Measurements from ENCODE around the gene EYS. TPM values are rescaled to one million over a fixed set of nuclear protein-coding genes. Genes with fewer than 3 reads are reported as not detected.

The EYS gene
- total RNA-seq, 1 experiment from 2014 or later = not detected

GRCh38 chr6:64996301-64996700 is 710.7 kb downstream of the EYS start:
- H3K4me1 Mint-ChIP-seq (ENCODE audit: low read depth, unreplicated experiment) = no peaks in the 10 kb centered on the region
- Histone ChIP-seq H3K9me3 (no peaks in the 10 kb centered on the region), H3K4me3 (ENCODE audit: low read depth, low read length) (no peak overlapping the region), H3K36me3 (ENCODE audit: control insufficient read depth, insufficient read depth, low read length) (no peaks in the 10 kb centered on the region), H3K4me1 (no peaks in the 10 kb centered on the region), H3K27me3 (replicated peaks; ENCODE audit: control insufficient read depth, insufficient read depth, low read length) (no peaks in the 10 kb centered on the region)
- no peak for DNase-seq
- POLR2A ChIA-PET = no interaction called here
- TF ChIP-seq CTCF (IDR thresholded peaks at IDR 0.05; ENCODE audit: insufficient read depth in 1 of 2, low read depth in 1 of 2, low read length in 1 of 2, severe bottlenecking in 1 of 2, unreplicated experiment in 1 of 2) = no peak
- no peaks in the 10 kb centered on the region for H3K36me3 Mint-ChIP-seq (ENCODE audit: insufficient read depth, unreplicated experiment)
- CTCF ChIA-PET = no interaction called here
- no TSS peak for BruUV-seq (replicated peaks)
- intact Hi-C loops (cut with micrococcal nuclease; ENCODE audit: unreplicated experiment) = no loop called here
- H3K4me3 Mint-ChIP-seq (ENCODE audit: unreplicated experiment) = no peak overlapping the region
- no peaks in the 10 kb centered on the region for H3K27me3 Mint-ChIP-seq (ENCODE audit: insufficient read depth, unreplicated experiment)
- H3K27ac Mint-ChIP-seq (ENCODE audit: unreplicated experiment) = no peak overlapping the region
- H3K9me3 Mint-ChIP-seq (ENCODE audit: unreplicated experiment) = no peaks in the 10 kb centered on the region

GRCh38 chr6:64990652-64991304 is 716.2 kb downstream of the EYS start:
- CTCF ChIA-PET = no interaction called here
- H3K36me3 ChIP-seq (ENCODE audit: control insufficient read depth, insufficient read depth, low read length) = no peaks in the 10 kb centered on the region
- Mint-ChIP-seq H3K4me3 (ENCODE audit: unreplicated experiment) (no peak overlapping the region), H3K27ac (ENCODE audit: unreplicated experiment) (no peak overlapping the region), H3K27me3 (ENCODE audit: insufficient read depth, unreplicated experiment) (no peaks in the 10 kb centered on the region), H3K4me1 (ENCODE audit: low read depth, unreplicated experiment) (no peaks in the 10 kb centered on the region), H3K36me3 (ENCODE audit: insufficient read depth, unreplicated experiment) (no peaks in the 10 kb centered on the region), H3K9me3 (ENCODE audit: unreplicated experiment) (no peaks in the 10 kb centered on the region)
- no peaks in the 10 kb centered on the region for H3K9me3 ChIP-seq
- H3K4me1 ChIP-seq = peaks cover 17% of the 10 kb centered on the region
- no peak for DNase-seq
- intact Hi-C loops (cut with micrococcal nuclease; ENCODE audit: unreplicated experiment) = no loop called here
- POLR2A ChIA-PET = no interaction called here
- H3K4me3 ChIP-seq (ENCODE audit: low read depth, low read length) = no peak overlapping the region
- no peak for TF ChIP-seq CTCF (IDR thresholded peaks at IDR 0.05; ENCODE audit: insufficient read depth in 1 of 2, low read depth in 1 of 2, low read length in 1 of 2, severe bottlenecking in 1 of 2, unreplicated experiment in 1 of 2)
- no peaks in the 10 kb centered on the region for H3K27me3 ChIP-seq (replicated peaks; ENCODE audit: control insufficient read depth, insufficient read depth, low read length)
- no TSS peak for BruUV-seq (replicated peaks)

- intact Hi-C loops (cut with micrococcal nuclease; ENCODE audit: unreplicated experiment) = no loop called here
- no peak overlapping the region for H3K4me3 Mint-ChIP-seq (ENCODE audit: unreplicated experiment)
- no peaks in the 10 kb centered on the region for H3K4me1 Mint-ChIP-seq (ENCODE audit: low read depth, unreplicated experiment)
- peaks cover 17% of the 10 kb centered on the region for H3K4me1 ChIP-seq
- DNase-seq = peak; percentile 35 to 49
- ChIA-PET POLR2A (no interaction called here), CTCF (no interaction called here)
- H3K36me3 Mint-ChIP-seq (ENCODE audit: insufficient read depth, unreplicated experiment) = no peaks in the 10 kb centered on the region
- H3K27ac Mint-ChIP-seq (ENCODE audit: unreplicated experiment) = no peak overlapping the region
- H3K4me3 ChIP-seq (ENCODE audit: low read depth, low read length) = no peak overlapping the region
- H3K27me3 Mint-ChIP-seq (ENCODE audit: insufficient read depth, unreplicated experiment) = no peaks in the 10 kb centered on the region
- no peak for TF ChIP-seq CTCF (IDR thresholded peaks at IDR 0.05; ENCODE audit: insufficient read depth in 1 of 2, low read depth in 1 of 2, low read length in 1 of 2, severe bottlenecking in 1 of 2, unreplicated experiment in 1 of 2)
- H3K9me3 Mint-ChIP-seq (ENCODE audit: unreplicated experiment) = no peaks in the 10 kb centered on the region
- H3K9me3 ChIP-seq = no peaks in the 10 kb centered on the region
- H3K36me3 ChIP-seq (ENCODE audit: control insufficient read depth, insufficient read depth, low read length) = no peaks in the 10 kb centered on the region
- no peaks in the 10 kb centered on the region for H3K27me3 ChIP-seq (replicated peaks; ENCODE audit: control insufficient read depth, insufficient read depth, low read length)
- no TSS peak for BruUV-seq (replicated peaks)
These were observed 718.9 kb downstream of the EYS start for GRCh38 chr6:64988148-64988547.

Measured in Caco-2 (cell line).